Ascending aorta (tissue), 2 donors: ENCODE results near the gene RCSD1. TPM values are rescaled to one million over a fixed set of nuclear protein-coding genes. Genes with fewer than 3 reads are reported as not detected.
A peak's percentile ranks its signal among the peaks of the same experiment; 100 is the strongest.

Experiments
- DNase-seq, 2 donors: peaks; one replicate each; pipeline ENCODE4 v3.0.0-alpha.2; 2019; ENCODE audit warnings: low spot score in 2 of 2
- H3K27ac ChIP-seq, 2 donors: fragments of 200-600 bp; sonication (generic); one replicate each; pipeline ENCODE4 v1.5.1; 2016 to 2017; ENCODE audit warnings: mild to moderate bottlenecking in 1 of 2
- H3K27me3 ChIP-seq: fragments of 200-600 bp; sonication (generic); one replicate; pipeline ENCODE4 v1.5.1; 2017
- H3K36me3 ChIP-seq, 2 donors: fragments of 200-600 bp; sonication (generic); one replicate each; pipeline ENCODE4 v1.5.1; 2016
- H3K4me1 ChIP-seq, 2 donors: fragments of 200-600 bp; sonication (generic); one replicate each; pipeline ENCODE4 v1.5.1; 2016 to 2017; ENCODE audit warnings: mild to moderate bottlenecking in 1 of 2
- H3K4me3 ChIP-seq, 2 donors: fragments of 200-600 bp; sonication (generic); one replicate each; pipeline ENCODE4 v1.5.1; 2016 to 2017; ENCODE audit warnings: mild to moderate bottlenecking in 1 of 2
- H3K9me3 ChIP-seq, 2 donors: fragments of 200-600 bp; sonication (generic); one replicate each; pipeline ENCODE4 v1.5.1; 2016
- CTCF ChIP-seq, 3 experiments: fragments of 200-600 bp in 2 of 3; fragments of 450-650 bp in 1 of 3; sonication (generic) in 2 of 3; IDR thresholded peaks; one replicate each; pipeline ENCODE4 v1.5.1; 2016 to 2019; ENCODE audit warnings: antibody characterized with exemption in 3 of 3, mild to moderate bottlenecking in 1 of 3, moderate library complexity in 1 of 3
- intact Hi-C: fragments of 100-400 bp; cut with DNase I; formaldehyde crosslinking; loops from one replicate; pipeline ENCODE4 v1.15.1; 2023
- total RNA-seq: library from RNA; depleted of rRNA; stranded (reverse); fragments of >200 nt; gene quantifications from one replicate; pipeline ENCODE4 v1.1.0, GENCODE V29; 2016

Gene RCSD1
- total RNA-seq, 1 donor from 2014 or later = 36.8 TPM

GRCh38 chr1:167720965-167721616 is 91.1 kb downstream of the RCSD1 start:
- H3K4me3 ChIP-seq = peak overlapping the region; percentile 86 to 98
- no peaks in the 10 kb centered on the region for H3K36me3 ChIP-seq
- intact Hi-C loops = loop anchor here (1.0 to 5.0 kb wide), 3 partner anchors 76 to 361 kb away; no protein-coding TSS in a partner anchor
- H3K9me3 ChIP-seq = no peaks in the 10 kb centered on the region
- peak overlapping the region; percentile 89 to 94 for H3K27ac ChIP-seq
- peak in 1 of 3 experiments; percentile 32 for TF ChIP-seq CTCF (IDR thresholded peaks at IDR 0.05)
- no peak for DNase-seq
- H3K4me1 ChIP-seq = peaks cover 3 to 19% of the 10 kb centered on the region in 2 donors
- H3K27me3 ChIP-seq = no peaks in the 10 kb centered on the region

DNA sequence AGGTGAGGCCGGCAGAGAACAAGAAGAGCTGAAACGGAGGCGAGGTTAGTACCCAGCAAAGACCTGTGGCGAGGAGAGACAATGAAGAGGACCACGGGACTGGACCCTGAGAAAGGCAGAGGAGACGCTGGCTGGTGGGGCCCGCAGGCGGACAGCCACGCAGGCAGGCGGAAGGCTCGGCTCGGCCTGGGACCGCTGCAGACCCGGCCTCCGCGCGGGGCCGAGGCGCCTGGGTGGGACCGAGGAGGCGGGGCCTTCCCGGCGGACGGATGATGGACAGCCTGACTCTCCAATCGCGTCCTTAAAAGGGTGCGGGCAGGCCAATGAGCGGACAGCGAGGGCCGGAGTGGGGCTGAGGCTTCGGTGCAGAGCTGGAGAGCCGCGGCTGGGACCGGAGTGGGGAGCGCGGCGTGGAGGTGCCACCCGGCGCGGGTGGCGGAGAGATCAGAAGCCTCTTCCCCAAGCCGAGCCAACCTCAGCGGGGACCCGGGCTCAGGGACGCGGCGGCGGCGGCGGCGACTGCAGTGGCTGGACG is 91.7 kb downstream of the RCSD1 start, which contains the start of gene MPZL1:
TSS of gene MPZL1 (plus strand) at position 366 of the 535 bp plus-strand sequence. CDS start 170 bp downstream, outside the sequence.
- no peaks in the 10 kb centered on the region for H3K27me3 ChIP-seq
- no peaks in the 10 kb centered on the region for H3K36me3 ChIP-seq
- no peak for TF ChIP-seq CTCF (IDR thresholded peaks at IDR 0.05)
- peak within 1 kb of the TSS; percentile 86 to 98 for H3K4me3 ChIP-seq
- H3K4me1 ChIP-seq = peaks cover 3 to 25% of the 10 kb centered on the region in 2 donors
- peak; percentile 71 to 98 for DNase-seq
- intact Hi-C loops = loop anchor here (1.0 to 5.0 kb wide), 3 partner anchors 76 to 361 kb away; no protein-coding TSS in a partner anchor
- peak within 1 kb of the TSS; percentile 89 to 94 for H3K27ac ChIP-seq
- H3K9me3 ChIP-seq = no peaks in the 10 kb centered on the region

DNA sequence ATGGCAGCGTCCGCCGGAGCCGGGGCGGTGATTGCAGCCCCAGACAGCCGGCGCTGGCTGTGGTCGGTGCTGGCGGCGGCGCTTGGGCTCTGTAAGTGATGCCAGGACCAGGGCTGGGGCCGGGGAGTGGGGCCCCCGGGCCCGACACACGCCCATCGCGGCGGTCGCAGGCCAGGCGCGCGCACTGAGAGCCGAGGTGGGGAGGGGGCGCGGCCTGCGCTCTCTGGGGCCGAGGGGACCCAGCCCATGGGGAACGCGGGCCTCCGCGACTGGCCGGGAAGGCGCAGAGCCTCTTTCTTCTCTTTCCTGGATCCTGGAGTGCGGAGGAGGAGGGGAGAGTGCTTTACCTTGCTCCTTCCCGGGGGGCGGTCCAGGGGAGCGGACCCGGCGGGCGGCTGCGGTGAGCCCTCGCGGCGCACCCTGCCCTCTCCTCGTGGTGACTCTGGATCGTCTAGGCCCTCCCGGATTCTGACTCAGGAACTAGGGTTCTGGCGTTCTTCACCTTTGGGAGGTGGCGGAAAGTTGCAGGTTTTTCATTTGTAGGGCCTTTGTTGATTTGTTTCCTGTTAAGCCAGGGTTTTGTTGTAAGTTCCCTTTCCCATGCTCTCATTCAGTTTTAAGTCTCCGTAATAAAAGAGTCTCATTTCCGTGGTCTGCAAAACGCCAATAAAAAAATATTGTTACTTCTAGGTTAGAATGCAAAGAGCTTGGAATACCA is 92.3 kb downstream of the RCSD1 start:
- intact Hi-C loops = loop anchor here (5.0 kb wide), 1 partner anchor 360 kb away; no protein-coding TSS in a partner anchor
- Histone ChIP-seq H3K36me3 (no peaks in the 10 kb centered on the region), H3K4me3 (peak overlapping the region; percentile 86 to 98), H3K27ac (peak overlapping the region; percentile 89 to 94), H3K27me3 (no peaks in the 10 kb centered on the region), H3K9me3 (no peaks in the 10 kb centered on the region), H3K4me1 (peaks cover 3 to 25% of the 10 kb centered on the region in 2 donors)
- no peak for TF ChIP-seq CTCF (IDR thresholded peaks at IDR 0.05)
- peak in 1 of 2 donors; percentile 69 for DNase-seq

DNA sequence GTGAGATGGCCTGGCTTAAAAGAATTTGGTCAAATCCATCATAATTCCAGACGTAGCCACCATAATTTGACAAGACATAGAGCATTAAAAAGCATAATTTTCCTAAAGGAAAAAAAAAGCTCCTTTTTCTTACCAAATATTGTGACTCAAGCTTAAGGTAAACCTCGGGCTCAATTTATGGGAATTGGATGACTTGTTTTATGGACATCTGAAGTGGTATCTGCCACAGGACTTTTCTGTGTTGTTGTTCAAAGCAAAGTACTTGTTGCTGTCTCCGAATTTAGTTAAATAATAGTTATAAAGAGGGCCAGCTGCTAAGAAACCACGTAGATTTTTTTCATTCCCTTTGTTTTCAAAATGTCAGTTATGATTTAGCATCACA is 92.8 kb downstream of the RCSD1 start:
- intact Hi-C loops = loop anchor here (5.0 kb wide), 1 partner anchor 359 kb away; no protein-coding TSS in a partner anchor
- H3K27me3 ChIP-seq = no peaks in the 10 kb centered on the region
- H3K36me3 ChIP-seq = no peaks in the 10 kb centered on the region
- peak overlapping the region; percentile 89 to 94 for H3K27ac ChIP-seq
- peaks cover 3 to 28% of the 10 kb centered on the region in 2 donors for H3K4me1 ChIP-seq
- no peaks in the 10 kb centered on the region for H3K9me3 ChIP-seq
- H3K4me3 ChIP-seq = peak overlapping the region; percentile 86 to 98
- no peak for TF ChIP-seq CTCF (IDR thresholded peaks at IDR 0.05)
- no peak for DNase-seq

DNA sequence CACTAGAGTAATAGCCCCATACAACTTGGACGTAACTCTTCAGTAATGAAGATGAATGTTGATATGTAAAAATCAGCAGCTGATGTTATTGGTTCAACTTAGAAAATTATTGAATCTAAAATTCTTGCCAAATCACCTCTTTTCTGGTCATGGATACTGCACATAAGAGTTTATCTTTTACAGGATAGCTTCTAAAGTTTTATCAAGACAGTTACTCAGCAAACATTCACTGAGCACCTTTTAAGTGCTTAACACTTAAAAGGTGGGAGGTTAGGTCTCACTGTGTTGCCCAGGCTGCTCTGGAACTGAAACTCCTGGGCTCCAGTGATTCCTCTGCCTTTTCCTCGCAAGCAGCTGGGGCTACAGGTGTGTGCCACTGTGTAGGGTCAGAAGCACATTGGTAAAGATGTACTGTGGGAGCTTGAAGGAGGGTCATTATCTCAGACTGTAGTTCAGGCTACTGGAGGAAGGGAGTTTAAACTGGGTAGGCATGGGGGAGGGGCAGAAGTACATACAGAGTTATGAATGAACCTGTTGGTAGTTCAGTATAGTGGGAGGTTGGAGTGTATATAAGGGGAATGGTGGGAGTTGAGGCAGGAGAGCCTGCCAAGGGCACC is 93.8 kb downstream of the RCSD1 start:
- no peak for TF ChIP-seq CTCF (IDR thresholded peaks at IDR 0.05)
- Histone ChIP-seq H3K36me3 (no peaks in the 10 kb centered on the region), H3K27ac (no peak overlapping the region), H3K27me3 (no peaks in the 10 kb centered on the region), H3K9me3 (no peaks in the 10 kb centered on the region), H3K4me3 (peak overlapping the region; percentile 86 to 98), H3K4me1 (peaks cover 3 to 30% of the 10 kb centered on the region in 2 donors)
- DNase-seq = no peak
- intact Hi-C loops = loop anchor here (5.0 kb wide), 1 partner anchor 358 kb away; no protein-coding TSS in a partner anchor
